LNCAP (cell line): ENCODE results near the gene KCTD15.

Experiments used
- TF ChIP-seq, protein P1 (sequence below): fragments of 450-650 bp; IDR thresholded peaks from 2 replicates; pipeline ENCODE4 v1.5.1; 2017; ENCODE audit warnings: mild to moderate bottlenecking

Gene KCTD15

GRCh38 chr19:33752018-33752800 lies 44.5 kb upstream of the KCTD15 start:
- TF ChIP-seq, protein P1, sequence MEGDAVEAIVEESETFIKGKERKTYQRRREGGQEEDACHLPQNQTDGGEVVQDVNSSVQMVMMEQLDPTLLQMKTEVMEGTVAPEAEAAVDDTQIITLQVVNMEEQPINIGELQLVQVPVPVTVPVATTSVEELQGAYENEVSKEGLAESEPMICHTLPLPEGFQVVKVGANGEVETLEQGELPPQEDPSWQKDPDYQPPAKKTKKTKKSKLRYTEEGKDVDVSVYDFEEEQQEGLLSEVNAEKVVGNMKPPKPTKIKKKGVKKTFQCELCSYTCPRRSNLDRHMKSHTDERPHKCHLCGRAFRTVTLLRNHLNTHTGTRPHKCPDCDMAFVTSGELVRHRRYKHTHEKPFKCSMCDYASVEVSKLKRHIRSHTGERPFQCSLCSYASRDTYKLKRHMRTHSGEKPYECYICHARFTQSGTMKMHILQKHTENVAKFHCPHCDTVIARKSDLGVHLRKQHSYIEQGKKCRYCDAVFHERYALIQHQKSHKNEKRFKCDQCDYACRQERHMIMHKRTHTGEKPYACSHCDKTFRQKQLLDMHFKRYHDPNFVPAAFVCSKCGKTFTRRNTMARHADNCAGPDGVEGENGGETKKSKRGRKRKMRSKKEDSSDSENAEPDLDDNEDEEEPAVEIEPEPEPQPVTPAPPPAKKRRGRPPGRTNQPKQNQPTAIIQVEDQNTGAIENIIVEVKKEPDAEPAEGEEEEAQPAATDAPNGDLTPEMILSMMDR = no peak

DNA sequence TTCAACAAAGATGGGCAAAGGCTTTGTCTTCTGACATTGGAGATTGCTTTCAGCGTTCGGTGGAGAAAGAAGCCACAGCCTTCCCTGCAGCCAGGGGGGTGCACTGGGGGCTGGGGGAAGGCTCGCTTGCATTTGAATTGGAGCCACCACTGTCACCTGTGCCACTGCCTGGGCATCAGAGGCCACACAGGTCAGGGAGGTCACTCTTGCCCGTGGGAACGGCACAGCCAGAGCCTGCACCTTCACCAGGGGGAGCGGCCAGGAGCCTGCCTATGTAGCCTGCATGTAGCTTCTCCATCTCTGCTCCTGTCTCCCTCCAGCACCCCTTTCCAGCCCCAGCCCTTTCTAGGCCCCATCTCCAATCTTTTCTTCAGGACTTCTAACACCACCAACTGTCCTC lies 43.7 kb upstream of the KCTD15 start:
- TF ChIP-seq, protein P1 = no peak

GRCh38 chr19:33754361-33754760 lies 42.3 kb upstream of the KCTD15 start:
- TF ChIP-seq, protein P1 = no peak

GRCh38 chr19:33755099-33756035 lies 41.3 kb upstream of the KCTD15 start:
- TF ChIP-seq, protein P1 = no peak

- TF ChIP-seq, protein P1 = no peak
Observed at GRCh38 chr19:33756177-33756576, 40.5 kb upstream of the KCTD15 start.

DNA sequence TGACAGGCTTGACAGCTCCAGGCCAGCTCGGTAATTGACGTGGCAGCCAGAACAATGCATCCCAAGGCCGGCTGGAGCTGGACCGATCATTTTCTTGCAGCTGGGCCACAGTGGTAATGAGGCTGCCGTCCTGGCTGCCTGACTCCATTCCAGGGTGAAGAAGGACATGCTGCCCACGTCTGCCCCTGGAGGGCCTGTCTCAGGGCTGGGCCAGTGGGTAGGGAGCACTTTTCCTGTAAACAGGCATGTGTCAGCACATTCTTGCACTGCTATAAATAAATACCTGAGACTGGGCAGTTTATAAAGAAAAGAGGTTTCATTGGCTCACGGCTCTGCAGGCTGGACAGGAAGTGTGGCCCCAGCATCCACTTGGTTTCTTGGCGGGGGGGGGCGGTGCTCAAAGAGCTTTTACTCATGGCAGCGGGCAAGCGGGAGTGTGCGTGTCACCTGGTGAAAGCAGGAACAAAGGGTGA lies 38.1 kb upstream of the KCTD15 start:
- TF ChIP-seq, protein P1 = no peak

DNA sequence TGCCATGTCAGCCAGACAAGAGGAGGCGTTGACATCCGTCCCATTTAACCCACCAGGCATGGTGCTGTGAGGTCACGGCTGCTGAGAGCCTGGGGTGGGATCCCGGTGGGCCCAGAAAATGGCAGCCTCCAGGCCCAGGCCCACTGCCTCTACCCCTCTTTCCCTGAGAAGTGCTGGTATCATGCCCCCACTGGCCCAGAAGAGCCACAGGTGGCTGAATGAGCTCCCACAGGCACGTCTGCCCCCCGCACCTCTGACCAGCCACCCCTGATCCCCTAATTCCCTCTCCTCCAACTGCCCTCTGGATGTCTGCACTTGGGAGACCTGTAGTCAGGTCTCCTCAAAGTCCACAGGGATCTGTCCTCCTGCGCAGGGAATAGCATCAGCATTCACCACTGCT lies 37.3 kb upstream of the KCTD15 start:
- TF ChIP-seq, protein P1 = no peak
